ENCODE measurements around the gene P3R3URF.

Gene P3R3URF

GRCh38 chr1:46194641-46195193 lies 18.4 kb upstream of the P3R3URF start:
- in situ Hi-C loops (cut with HindIII; ENCODE audit: low sequenced_read_pairs) = no loop called here

GRCh38 chr1:46193984-46194570 lies 17.8 kb upstream of the P3R3URF start:
- in situ Hi-C loops (cut with HindIII; ENCODE audit: low sequenced_read_pairs) = no loop called here

- in situ Hi-C loops (cut with HindIII; ENCODE audit: low sequenced_read_pairs) = no loop called here
Measured at GRCh38 chr1:46193285-46193684, 17.0 kb upstream of the P3R3URF start.

GRCh38 chr1:46192171-46192570 lies 15.9 kb upstream of the P3R3URF start:
- in situ Hi-C loops (cut with HindIII; ENCODE audit: low sequenced_read_pairs) = no loop called here

- in situ Hi-C loops (cut with HindIII; ENCODE audit: low sequenced_read_pairs) = no loop called here
Measured at GRCh38 chr1:46191033-46191701, 14.9 kb upstream of the P3R3URF start.

GRCh38 chr1:46190539-46190938 lies 14.3 kb upstream of the P3R3URF start:
- in situ Hi-C loops (cut with HindIII; ENCODE audit: low sequenced_read_pairs) = no loop called here

- in situ Hi-C loops (cut with HindIII; ENCODE audit: low sequenced_read_pairs) = no loop called here
Measured at GRCh38 chr1:46188295-46189030, 12.2 kb upstream of the P3R3URF start.

- in situ Hi-C loops (cut with HindIII; ENCODE audit: low sequenced_read_pairs) = no loop called here
Measured at GRCh38 chr1:46187106-46187869, 11.0 kb upstream of the P3R3URF start.

GRCh38 chr1:46186076-46186475 lies 9.8 kb upstream of the P3R3URF start:
- in situ Hi-C loops (cut with HindIII; ENCODE audit: low sequenced_read_pairs) = no loop called here

GRCh38 chr1:46184920-46185658 lies 8.8 kb upstream of the P3R3URF start:
- in situ Hi-C loops (cut with HindIII; ENCODE audit: low sequenced_read_pairs) = loop anchor here (5.0 kb wide), 1 partner anchor 153 kb away; no protein-coding TSS in a partner anchor

GRCh38 chr1:46183926-46184557 lies 7.8 kb upstream of the P3R3URF start:
- in situ Hi-C loops (cut with HindIII; ENCODE audit: low sequenced_read_pairs) = loop anchor here (5.0 kb wide), 1 partner anchor 152 kb away; no protein-coding TSS in a partner anchor

- in situ Hi-C loops (cut with HindIII; ENCODE audit: low sequenced_read_pairs) = loop anchor here (5.0 kb wide), 1 partner anchor 151 kb away; no protein-coding TSS in a partner anchor
Measured at GRCh38 chr1:46183079-46183847, 7.0 kb upstream of the P3R3URF start.

- in situ Hi-C loops (cut with HindIII; ENCODE audit: low sequenced_read_pairs) = loop anchor here (5.0 kb wide), 1 partner anchor 149 kb away; no protein-coding TSS in a partner anchor
Measured at GRCh38 chr1:46181343-46182260, 5.3 kb upstream of the P3R3URF start.

GRCh38 chr1:46180082-46180616 lies 3.9 kb upstream of the P3R3URF start:
- in situ Hi-C loops (cut with HindIII; ENCODE audit: low sequenced_read_pairs) = loop anchor here (5.0 kb wide), 1 partner anchor 148 kb away; no protein-coding TSS in a partner anchor

GRCh38 chr1:46179138-46180081 lies 3.1 kb upstream of the P3R3URF start:
- in situ Hi-C loops (cut with HindIII; ENCODE audit: low sequenced_read_pairs) = loop anchor here (5.0 kb wide), 1 partner anchor 147 kb away; no protein-coding TSS in a partner anchor

- in situ Hi-C loops (cut with HindIII; ENCODE audit: low sequenced_read_pairs) = no loop called here
Measured at GRCh38 chr1:46175243-46175642, 1.0 kb downstream of the P3R3URF start.

Measured in endothelial cell of hepatic sinusoid (primary cell).